GM10248 (cell line): ENCODE results near the gene IGSF11.

Experiments
- CTCF ChIA-PET: fragments of 300-600 bp; sonication (Branson Sonifier 250); formaldehyde crosslinking; extraction: SDS; loops from one replicate; lab custom pipeline; 2021; ENCODE audit warnings: antibody characterized with exemption; lab: Yijun Ruan, JAX
- POLR2A ChIA-PET: fragments of 350-650 bp; sonication (Branson Sonifier 250); formaldehyde crosslinking; extraction: SDS; loops from one replicate; lab custom pipeline; 2020; ENCODE audit warnings: antibody characterized with exemption; lab: Yijun Ruan, JAX
- DNase-seq: peaks from one replicate; pipeline ENCODE4 v3.0.0; 2012; ENCODE audit errors: extremely low spot score
- CTCF ChIP-seq: IDR thresholded peaks from 2 replicates; pipeline ENCODE4 v1.5.1; 2012; ENCODE audit warnings: mild to moderate bottlenecking, low read depth; ENCODE audit errors: extremely low read depth, missing control alignments, control extremely low read depth

Gene IGSF11

GRCh38 chr3:119062892-119063291, 28.2 kb upstream of the IGSF11 start:
- DNase-seq = no peak
- ChIA-PET CTCF (no interaction called here), POLR2A (no interaction called here)
- no peak for TF ChIP-seq CTCF

GRCh38 chr3:119044593-119044992, 9.9 kb upstream of the IGSF11 start:
- no peak for DNase-seq
- POLR2A ChIA-PET = no interaction called here
- CTCF ChIA-PET = interaction anchor here (1.5 kb wide), 1 partner anchor 10 kb away, joined by 9 read pairs; the partner anchor contains the start of gene IGSF11
- TF ChIP-seq CTCF = no peak

GRCh38 chr3:119042162-119042561, 7.5 kb upstream of the IGSF11 start:
- ChIA-PET CTCF (interaction anchor here (2.6 kb wide), 1 partner anchor 158 kb away, joined by 12 read pairs; no protein-coding TSS in a partner anchor), POLR2A (no interaction called here)
- no peak for TF ChIP-seq CTCF
- no peak for DNase-seq

GRCh38 chr3:119035014-119035346, 334 bp upstream of the IGSF11 start:
- TF ChIP-seq CTCF = no peak
- ChIA-PET CTCF (interaction anchor here (0.9 to 6.1 kb wide), 17 partner anchors 9 to 646 kb away, joined by 3 to 92 read pairs (median 5); no protein-coding TSS in a partner anchor), POLR2A (no interaction called here)
- DNase-seq = no peak

GRCh38 chr3:119033393-119034255, 1.0 kb downstream of the IGSF11 start:
- CTCF ChIA-PET = interaction anchor here (0.8 to 6.1 kb wide), 15 partner anchors 9 to 208 kb away, joined by 3 to 92 read pairs (median 4); no protein-coding TSS in a partner anchor
- POLR2A ChIA-PET = no interaction called here
- TF ChIP-seq CTCF = no peak
- DNase-seq = no peak

- CTCF ChIA-PET = interaction anchor here (4.4 kb wide), 1 partner anchor 9 kb away, joined by 14 read pairs; the partner anchor contains the start of gene IGSF11
- TF ChIP-seq CTCF = no peak
- no peak for DNase-seq
- POLR2A ChIA-PET = no interaction called here
Observed at GRCh38 chr3:119025171-119025795, 9.4 kb downstream of the IGSF11 start.
